HepG2 (cell line): ENCODE measurements around the gene CLDN24. TPM values are rescaled to one million over a fixed set of nuclear protein-coding genes. Genes with fewer than 3 reads are reported as not detected.

Experiments used
- ATAC-seq: fragments of 200-7000 bp; cut with Tn5 transposase; 3 replicates; pipeline ENCODE4 v1.9.1; 2020; ENCODE audit warnings: mild to moderate bottlenecking, moderate library complexity
- BruUV-seq: library from RNA; stranded (reverse); fragments of 400-500 nt; replicated peaks from 2 replicates; lab custom pipeline; 2021; lab: Mats Ljungman, UMichigan
- CTCF ChIA-PET: fragments of 300-600 bp; formaldehyde crosslinking; extraction: SDS; loops from one replicate; lab custom pipeline; 2021; ENCODE audit warnings: low total read pairs, inconsistent platforms, low intra/inter-chr PET ratio; lab: Yijun Ruan, JAX
- POLR2A ChIA-PET: fragments of 350-600 bp; sonication (Branson Sonifier 250); formaldehyde crosslinking; loops from one replicate; lab custom pipeline; 2020; ENCODE audit warnings: antibody characterized with exemption, inconsistent platforms; lab: Yijun Ruan, JAX
- DNase-seq: peaks from one replicate; pipeline ENCODE4 v3.0.0-alpha.2; 2015; ENCODE audit warnings: low spot score
- FAIRE-seq: peaks from 3 replicates; lab custom pipeline; 2011; peaks lifted over from hg19 to GRCh38; lab: Jason Lieb, UNC
- H2AFZ ChIP-seq: one replicate; pipeline ENCODE4 v1.6.1; 2011; ENCODE audit warnings: low read length, inconsistent platforms
- H3K27ac ChIP-seq: fragments of 300-600 bp; 3 replicates; pipeline ENCODE4 v1.8.0; 2011; ENCODE audit warnings: mixed run types, mild to moderate bottlenecking, mixed read lengths, low read length, inconsistent platforms; ENCODE audit not compliant: insufficient read depth; ENCODE audit errors: extremely low read length
- H3K27me3 ChIP-seq, 2 experiments: fragments of 200-600 bp in 1 of 2; 2 replicates in 1 of 2; 3 replicates in 1 of 2; pipeline versions ENCODE4 v1.6.0 to v1.8.0; 2011; ENCODE audit warnings: low read length in 2 of 2, mild to moderate bottlenecking in 2 of 2, moderate library complexity in 2 of 2, inconsistent platforms in 1 of 2; ENCODE audit not compliant: insufficient read depth in 2 of 2, control insufficient read depth in 1 of 2
- H3K36me3 ChIP-seq, 2 experiments: fragments of 200-600 bp in 1 of 2; replicated peaks in 1 of 2; 2 replicates in 1 of 2; 3 replicates in 1 of 2; pipeline versions ENCODE4 v1.5.1 to v1.8.0; 2011; ENCODE audit warnings: low read length in 2 of 2, inconsistent platforms in 1 of 2; ENCODE audit not compliant: insufficient read depth in 2 of 2, control insufficient read depth in 1 of 2
- H3K4me1 ChIP-seq: 2 replicates; pipeline ENCODE4 v1.5.1; 2012; ENCODE audit warnings: low read length, inconsistent platforms; ENCODE audit not compliant: insufficient read depth
- H3K4me2 ChIP-seq: 2 replicates; pipeline ENCODE4 v1.6.0; 2011; ENCODE audit warnings: low read depth, low read length, inconsistent platforms
- H3K4me3 ChIP-seq, 3 experiments: fragments of 200-600 bp in 1 of 3; sonication (generic), shearing (Covaris generic) in 1 of 3; replicated peaks in 1 of 3; 2 replicates each; pipeline ENCODE4 v1.5.1; 2011 to 2016; ENCODE audit warnings: low read length in 3 of 3, inconsistent platforms in 2 of 3, low read depth in 2 of 3, mild to moderate bottlenecking in 2 of 3, control low read depth in 1 of 3, mixed read lengths in 1 of 3; ENCODE audit not compliant: insufficient read depth in 1 of 3
- H3K79me2 ChIP-seq: one replicate; pipeline ENCODE4 v1.6.1; 2011; ENCODE audit warnings: low read length, inconsistent platforms; ENCODE audit not compliant: insufficient read depth
- H3K9ac ChIP-seq: 2 replicates; pipeline ENCODE4 v1.6.0; 2011; ENCODE audit warnings: mild to moderate bottlenecking, low read depth, low read length, inconsistent platforms; ENCODE audit not compliant: insufficient read depth
- H3K9me3 ChIP-seq: 2 replicates; pipeline ENCODE4 v1.5.1; 2012; ENCODE audit warnings: mild to moderate bottlenecking, low read length
- H4K20me1 ChIP-seq: 2 replicates; pipeline ENCODE4 v1.6.0; 2011; ENCODE audit warnings: inconsistent platforms, mild to moderate bottlenecking, low read length, moderate library complexity; ENCODE audit not compliant: insufficient read depth
- ATAD3A ChIP-seq: sonication (generic); formaldehyde crosslinking; IDR thresholded peaks from 2 replicates; pipeline ENCODE4 v1.4.0; 2020; ENCODE audit warnings: missing genetic modification reagents
- CENPBD1 ChIP-seq: sonication (generic); formaldehyde crosslinking; IDR thresholded peaks from 2 replicates; pipeline ENCODE4 v1.8.0; 2022; ENCODE audit warnings: missing genetic modification reagents, low read depth, mild to moderate bottlenecking, borderline replicate concordance
- HNRNPH1 ChIP-seq: fragments of 200-400 bp; formaldehyde crosslinking; optimal IDR thresholded peaks from 2 replicates; pipeline ENCODE3; 2017; ENCODE audit warnings: mild to moderate bottlenecking, low read depth, low read length
- KAT8 ChIP-seq: IDR thresholded peaks from 2 replicates; pipeline ENCODE4 v1.6.1; 2016; ENCODE audit warnings: missing genetic modification reagents, missing compliant biosample characterization
- KMT2B ChIP-seq: IDR thresholded peaks from 2 replicates; pipeline ENCODE4 v1.6.1; 2016; ENCODE audit warnings: missing genetic modification reagents, missing compliant biosample characterization
- NFE2L2 ChIP-seq: fragments of 150-350 bp; IDR thresholded peaks from 2 replicates; pipeline ENCODE4 v1.6.1; 2014; ENCODE audit warnings: low read length
- TOPORS ChIP-seq: sonication (generic); formaldehyde crosslinking; IDR thresholded peaks from 2 replicates; pipeline ENCODE4 v1.8.0; 2023; ENCODE audit warnings: mild to moderate bottlenecking, missing genetic modification reagents
- ZFP91 ChIP-seq: sonication (generic); formaldehyde crosslinking; IDR thresholded peaks from 2 replicates; pipeline ENCODE4 v1.9.0; 2022; ENCODE audit warnings: missing genetic modification reagents, mild to moderate bottlenecking, borderline replicate concordance
- ZNF407 ChIP-seq: sonication (generic); formaldehyde crosslinking; IDR thresholded peaks from one replicate; pipeline ENCODE4 v1.5.1; 2020; ENCODE audit warnings: mild to moderate bottlenecking, missing genetic modification reagents; ENCODE audit errors: not compliant biosample characterization
- ZNF503 ChIP-seq: sonication (generic); formaldehyde crosslinking; IDR thresholded peaks from 2 replicates; pipeline ENCODE4 v1.4.0; 2020; ENCODE audit warnings: missing genetic modification reagents
- ZNF740 ChIP-seq: sonication (generic); formaldehyde crosslinking; IDR thresholded peaks from 2 replicates; pipeline ENCODE4 v1.4.0; 2020; ENCODE audit warnings: missing genetic modification reagents
- WGBS: methylation state at CpG from one replicate; pipeline ENCODE4 v1.1.6; 2017; ENCODE audit warnings: low lambda C conversion rate; 5-methylcytosine and 5-hydroxymethylcytosine counted together
- in situ Hi-C: cut with HindIII; loops from 2 replicates; pipeline ENCODE4 v1.10.0; 2017; ENCODE audit warnings: low pct_unique_long_range_greater_than_20kb; ENCODE audit not compliant: extremely low pct_ligation_motif_present
- intact Hi-C: fragments of 100-400 bp; cut with micrococcal nuclease; formaldehyde crosslinking; loops from one replicate; pipeline ENCODE4 v1.10.0; 2022; ENCODE audit not compliant: unreplicated experiment
- polyA plus RNA-seq, 8 experiments: library from polyadenylated mRNA; depleted of rRNA in 3 of 8; stranded (reverse) in 7 of 8; unstranded in 1 of 8; fragments of >200 nt; fragmentation: Illumina TruSeq in 4 of 8; extraction: Trizol in 4 of 8; gene quantifications; 2 replicates each; pipeline versions ENCODE4 v1.2.1 to v1.2.3, GENCODE V29; 2011 to 2016; ENCODE audit warnings: low read depth in 4 of 8, missing spikeins in 1 of 8, mixed read lengths in 1 of 8; ENCODE audit not compliant: insufficient read depth in 1 of 8
- total RNA-seq, 5 experiments: library from RNA; depleted of rRNA; stranded (reverse); fragments of >200 nt; fragmentation: Illumina TruSeq; extraction: Trizol; gene quantifications; 2 replicates each; pipeline ENCODE4 v1.2.3, GENCODE V29; 2016; ENCODE audit warnings: low read depth in 1 of 5

Gene CLDN24
- total and polyA plus RNA-seq, 2 of the 13 experiments (the other 11 are each of a cell fraction or from before 2014, with no cell fraction given), result not detected

GRCh38 chr4:183288955-183289354 lies 33.3 kb downstream of the CLDN24 start (continued):
- TF ChIP-seq NFE2L2 (no peak), CENPBD1 (CRISPR knock-in tag) (no peak), ZNF503 (CRISPR knock-in tag) (no peak), KMT2B (CRISPR knock-in tag) (no peak), ZNF740 (no peak), HNRNPH1 (no peak), ZFP91 (CRISPR knock-in tag) (no peak), ATAD3A (CRISPR knock-in tag) (no peak), KAT8 (CRISPR knock-in tag) (no peak)

- ATAC-seq, result no peak
- H3K4me3 ChIP-seq, result no peak overlapping the region
- no peak overlapping the region for H3K9ac ChIP-seq
- no peak overlapping the region for H2AFZ ChIP-seq
- in situ Hi-C loops, result no loop called here
- POLR2A ChIA-PET, result no interaction called here
- intact Hi-C loops, result loop anchor here (5.0 kb wide), 1 partner anchor 120 kb away; no protein-coding TSS in a partner anchor
- FAIRE-seq, result no peak
- H3K27me3 ChIP-seq, result no peaks in the 10 kb centered on the region
- no peaks in the 10 kb centered on the region for H3K4me1 ChIP-seq
- no peaks in the 10 kb centered on the region for H4K20me1 ChIP-seq
- H3K9me3 ChIP-seq, result no peaks in the 10 kb centered on the region
- BruUV-seq, result no TSS peak
- 94% methylated on average over 6 of the region's 6 CpGs for WGBS
- no peaks in the 10 kb centered on the region for H3K79me2 ChIP-seq
- DNase-seq, result no peak
- H3K36me3 ChIP-seq, result peaks cover 15 to 83% of the 10 kb centered on the region in 2 experiments
- no peak overlapping the region for H3K4me2 ChIP-seq
- CTCF ChIA-PET, result no interaction called here
- H3K27ac ChIP-seq, result no peak overlapping the region
- TF ChIP-seq ZNF407 (CRISPR knock-in tag) (no peak), TOPORS (no peak)
Observed at GRCh38 chr4:183287677-183288076, 34.5 kb downstream of the CLDN24 start.
